Astrocyte (in vitro differentiated cells and primary cell): Measurements from ENCODE around the gene SFTPB.
"Not testable (repeated sequence)": the region's sequence is repeated elsewhere in the genome, so short reads cannot be mapped to it uniquely, and the experiment has no call there.

Source experiments
- CTCF ChIP-seq: IDR thresholded peaks from 2 replicates; pipeline ENCODE4 v1.5.1; 2011; ENCODE audit warnings: low read depth, mild to moderate bottlenecking, inconsistent platforms, low read length, moderate library complexity; ENCODE audit not compliant: insufficient read depth
- EZH2 ChIP-seq: IDR thresholded peaks from 2 replicates; pipeline ENCODE4 v1.6.1; 2012; ENCODE audit warnings: mild to moderate bottlenecking, low read length, inconsistent platforms; ENCODE audit not compliant: insufficient read depth

- TF ChIP-seq CTCF, EZH2: not testable (repeated sequence)
Measured at GRCh38 chr2:85657399-85657798, 10.6 kb downstream of the SFTPB start.
